RCC 7860 (cell line): ENCODE measurements around the gene BOD1L1.

Experiments
- DNase-seq: peaks from one replicate; pipeline ENCODE4 v3.0.0-alpha.2; 2015; ENCODE audit warnings: low spot score
- FAIRE-seq: peaks from 2 replicates; lab custom pipeline; 2012; peaks lifted over from hg19 to GRCh38; lab: Jason Lieb, UNC

Gene BOD1L1

DNA sequence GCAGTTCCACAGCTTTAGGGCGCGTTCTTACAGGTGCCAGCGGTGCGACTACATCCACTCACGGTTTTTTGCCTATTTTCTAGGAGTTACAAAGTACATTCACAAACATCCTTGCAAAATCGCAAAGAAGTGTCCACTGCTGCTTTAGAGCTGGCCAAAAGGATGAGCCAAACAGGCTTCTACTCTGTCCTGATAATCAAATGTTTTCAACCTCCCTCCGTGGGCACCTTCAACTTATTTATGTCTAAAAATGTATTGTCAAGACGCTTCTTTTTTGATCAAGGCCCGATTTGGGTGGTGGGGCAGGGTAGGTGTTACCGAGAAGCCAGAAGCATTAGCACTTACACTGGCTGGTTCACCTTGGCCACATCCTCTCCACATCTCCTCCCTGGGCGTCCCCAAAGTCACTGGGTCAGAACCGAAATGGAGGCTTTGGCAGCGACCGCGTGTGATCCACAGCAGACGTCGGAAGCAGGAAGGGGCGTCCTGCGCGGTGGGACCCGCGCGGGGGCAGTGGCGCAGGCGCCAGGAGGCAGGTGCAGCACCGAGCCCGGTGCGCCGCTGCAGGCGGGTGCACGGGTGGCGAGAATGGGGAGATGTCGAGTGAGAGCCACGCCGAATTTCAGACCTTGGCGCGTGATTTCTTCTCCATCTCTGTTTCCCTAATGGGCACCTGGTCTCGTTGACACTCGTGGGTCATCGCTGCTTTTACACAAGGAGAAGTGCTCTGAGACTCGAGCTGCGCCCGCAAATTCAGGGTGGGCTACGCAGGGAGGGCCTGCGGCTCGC is 100.1 kb downstream of the BOD1L1 start:
- DNase-seq (no peak), FAIRE-seq (no peak)

GRCh38 chr4:13526658-13527057 is 100.9 kb downstream of the BOD1L1 start:
- FAIRE-seq (no peak), DNase-seq (no peak)

DNA sequence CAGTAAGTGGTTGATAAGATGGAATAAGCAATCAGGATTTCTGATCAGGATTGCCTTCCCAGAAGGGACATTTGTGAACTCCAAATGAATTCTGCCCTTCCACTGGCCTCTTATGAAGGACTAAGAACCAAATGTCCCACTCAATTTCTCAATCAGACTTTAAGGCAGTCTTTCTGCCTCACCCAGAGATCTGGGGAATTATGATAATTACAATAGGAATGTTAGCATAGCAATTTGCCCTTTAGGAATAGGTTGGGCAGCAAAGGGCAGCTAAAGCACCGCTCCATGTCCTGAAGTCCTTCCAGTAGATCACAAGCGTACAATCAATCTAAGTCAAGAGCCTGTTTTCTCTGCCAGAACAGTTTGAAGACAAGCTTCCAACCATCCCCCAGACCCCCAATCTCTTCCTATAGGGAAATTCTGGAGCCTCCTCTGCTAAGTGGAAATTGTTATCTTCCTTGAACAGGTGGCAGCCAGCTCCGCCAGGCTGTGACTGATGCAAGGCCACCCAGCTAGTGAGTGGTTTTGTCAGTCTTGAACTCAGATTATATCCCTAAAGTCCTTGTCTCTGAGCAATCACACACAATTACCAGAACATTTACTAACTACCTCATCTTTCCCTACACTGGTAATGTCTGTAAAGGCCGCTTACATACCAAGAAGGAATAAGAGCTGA is 101.8 kb downstream of the BOD1L1 start:
- no peak for DNase-seq
- no peak for FAIRE-seq

DNA sequence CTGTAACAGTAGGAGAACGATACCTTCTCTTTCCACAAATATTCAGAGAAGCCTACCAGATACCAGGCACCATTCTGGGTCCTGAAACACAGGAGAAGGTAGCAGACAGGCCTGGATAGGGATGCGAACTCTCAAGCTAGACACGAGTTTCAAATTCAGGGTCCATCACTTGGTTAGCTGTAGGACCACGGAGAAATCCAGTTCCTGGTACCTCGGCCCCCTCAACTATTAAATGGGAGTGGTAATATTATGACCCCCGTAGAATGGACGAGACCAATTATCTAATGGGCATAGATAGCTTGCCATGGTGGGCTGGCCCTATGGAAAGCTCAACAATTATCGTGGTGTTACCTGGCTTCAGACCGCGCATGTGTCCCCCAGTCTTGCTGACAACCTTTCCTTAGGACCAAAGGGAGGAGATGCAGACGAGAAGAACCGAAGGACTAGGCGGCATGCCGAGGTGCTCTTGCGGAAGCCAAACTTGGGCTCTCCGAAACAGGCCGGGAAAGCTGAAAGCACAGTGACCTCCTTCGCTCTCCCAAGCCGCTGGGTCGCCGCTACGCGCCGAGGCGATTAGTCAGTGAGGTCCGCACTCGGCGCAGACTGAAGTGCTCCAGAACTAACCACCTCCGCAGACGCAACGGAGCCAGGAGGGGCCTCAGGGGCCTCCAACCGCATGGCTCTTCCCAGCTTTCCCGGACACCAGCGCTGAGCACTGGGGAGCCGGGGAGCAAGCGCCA is 102.9 kb downstream of the BOD1L1 start:
- FAIRE-seq (no peak), DNase-seq (no peak)

- FAIRE-seq (no peak), DNase-seq (no peak)
Measured at GRCh38 chr4:13523591-13524503, 103.7 kb downstream of the BOD1L1 start.

DNA sequence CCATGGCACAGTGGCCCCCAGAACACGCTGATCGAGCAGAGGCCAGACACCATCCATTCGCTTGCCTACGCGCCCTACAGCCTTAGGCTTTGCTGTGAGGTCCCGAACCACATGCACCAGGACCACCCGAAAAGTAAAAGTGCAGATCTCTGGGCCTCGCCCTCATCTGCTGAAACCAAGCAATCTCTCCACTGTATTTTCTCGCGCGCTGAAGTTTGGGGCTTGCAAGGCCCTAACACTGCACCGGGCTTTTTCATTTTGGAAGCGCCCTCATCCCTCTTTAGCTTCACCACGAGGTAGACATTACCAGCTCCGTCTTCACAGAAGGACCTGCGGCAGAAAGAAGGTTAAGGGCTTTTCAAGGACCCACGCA is 104.4 kb downstream of the BOD1L1 start:
- no peak for FAIRE-seq

DNA sequence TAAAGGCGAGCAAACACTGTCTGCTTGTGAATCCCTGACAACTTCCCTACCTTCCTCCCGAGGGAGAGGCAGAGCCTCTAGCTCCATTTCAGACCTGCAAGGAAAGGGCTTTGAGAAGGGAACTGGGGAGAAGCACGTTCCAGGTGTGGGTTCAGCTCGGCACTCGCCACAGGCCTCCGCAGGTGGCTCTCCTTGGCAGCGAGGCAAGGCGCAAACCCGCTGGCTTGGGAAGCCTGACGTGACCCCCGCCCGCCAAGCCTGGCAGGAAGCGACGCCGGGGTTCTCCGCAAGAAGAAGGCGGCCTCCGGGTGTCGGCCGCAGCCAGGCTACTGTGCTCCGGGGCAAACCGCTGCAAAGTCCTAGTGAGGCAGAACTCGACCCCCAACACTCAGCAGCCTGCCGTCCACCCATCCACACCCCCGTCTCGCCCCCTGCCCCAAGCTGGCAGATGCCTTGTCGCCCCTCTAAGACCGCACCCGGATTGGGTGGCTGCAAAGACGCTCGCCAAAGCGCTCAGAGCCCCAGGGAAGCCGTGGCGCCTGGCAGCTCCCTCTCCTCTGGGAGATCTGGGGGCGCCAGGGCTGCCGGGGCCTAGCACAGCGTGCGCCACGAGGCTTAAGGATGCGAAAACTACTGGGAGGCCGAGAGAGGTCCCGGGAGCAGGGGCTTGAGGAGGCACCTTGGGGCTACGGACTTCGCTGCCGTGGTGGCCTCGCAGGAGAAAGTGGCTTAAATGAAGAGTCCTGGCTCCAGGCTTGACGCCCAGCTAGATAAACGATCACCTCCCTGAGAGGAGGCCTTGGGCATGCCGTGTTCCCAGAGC is 105.0 kb downstream of the BOD1L1 start:
- FAIRE-seq = no peak
- no peak for DNase-seq

More for the DNA sequence above, 104.4 kb downstream of the BOD1L1 start:
- DNase-seq = no peak

DNA sequence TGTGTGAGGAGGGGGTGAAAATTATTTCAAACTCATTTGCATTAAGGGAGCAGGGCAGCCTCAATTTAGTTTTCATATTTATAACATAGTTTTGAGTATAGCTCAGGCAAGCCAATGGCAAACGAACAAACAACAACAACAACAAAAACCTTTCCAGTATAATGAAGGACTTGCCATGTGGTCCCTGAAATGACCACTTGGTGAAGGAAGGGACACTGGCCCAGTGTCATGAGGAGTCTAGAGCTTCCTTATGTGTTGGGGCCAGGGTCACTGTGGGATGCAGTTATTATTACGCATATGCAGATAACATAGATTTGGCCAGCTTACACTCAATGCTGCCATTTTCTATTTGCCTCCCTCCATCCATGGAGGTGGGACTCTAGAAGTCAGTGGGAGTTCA is 106.5 kb downstream of the BOD1L1 start:
- DNase-seq = no peak
- FAIRE-seq = no peak
